Measurements from ENCODE around the gene FBXO17.

Gene FBXO17

GRCh38 chr19:38912600-38913514 is 62.7 kb downstream of the FBXO17 start:
- no peak for DNase-seq

DNA sequence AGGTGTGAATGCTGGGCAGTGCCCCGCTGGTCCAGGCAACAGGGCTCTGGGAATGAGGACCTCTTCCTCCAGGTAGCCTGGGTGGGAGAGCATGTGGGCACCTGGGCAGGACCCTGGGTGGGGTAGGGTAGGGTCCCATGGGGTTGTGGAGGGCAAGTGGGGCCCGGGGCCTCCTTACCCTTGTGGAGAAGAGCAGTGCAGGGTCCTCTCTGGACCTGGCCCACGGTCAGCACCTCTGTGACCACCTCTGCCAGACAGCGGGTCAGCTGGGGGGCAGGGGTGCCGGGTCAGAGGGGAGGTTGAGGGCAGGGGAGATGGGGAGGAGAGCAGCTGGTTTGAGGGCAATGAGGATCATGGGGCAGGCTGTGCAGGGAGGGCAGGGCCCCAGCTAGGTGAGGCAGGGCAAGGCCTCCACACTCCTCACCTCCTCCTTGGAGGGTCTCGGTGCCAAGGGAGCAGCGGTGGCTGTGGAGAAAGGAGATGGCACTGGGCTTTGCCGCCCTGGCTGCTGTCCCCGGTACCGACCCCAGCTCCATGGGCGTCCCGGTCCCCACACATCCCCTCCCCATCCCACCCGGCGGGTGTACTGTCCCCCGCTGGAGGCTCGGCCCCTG is 64.0 kb downstream of the FBXO17 start:
- DNase-seq, result no peak

GRCh38 chr19:38910488-38910887 is 65.1 kb downstream of the FBXO17 start:
- DNase-seq, result no peak

- DNase-seq, result no peak
Measured at GRCh38 chr19:38908911-38909310, 66.6 kb downstream of the FBXO17 start.

DNA sequence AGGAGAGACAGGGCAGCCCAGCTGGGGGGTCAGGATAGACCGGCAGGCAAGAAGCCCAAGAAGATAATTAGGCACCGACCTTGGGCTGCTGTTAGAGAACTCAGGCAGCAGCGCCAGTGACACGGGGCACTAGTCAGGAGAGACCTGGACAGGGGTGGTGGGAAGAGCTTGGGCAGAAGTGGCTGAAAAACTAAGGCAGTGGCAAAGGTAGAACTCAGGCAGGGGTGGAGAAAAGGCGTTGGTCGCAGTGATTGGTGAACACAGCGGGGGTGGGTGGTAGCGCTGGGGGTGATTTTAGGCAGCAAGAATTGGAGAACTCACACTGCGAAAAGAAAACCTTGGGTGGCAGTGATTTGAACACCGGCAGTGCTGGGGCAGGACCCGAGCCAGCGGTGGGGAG is 67.9 kb downstream of the FBXO17 start:
- no peak for DNase-seq

- DNase-seq, result no peak
Measured at GRCh38 chr19:38907227-38907626, 68.3 kb downstream of the FBXO17 start.

- no peak for DNase-seq
Measured at GRCh38 chr19:38905620-38906019, 69.9 kb downstream of the FBXO17 start.

DNA sequence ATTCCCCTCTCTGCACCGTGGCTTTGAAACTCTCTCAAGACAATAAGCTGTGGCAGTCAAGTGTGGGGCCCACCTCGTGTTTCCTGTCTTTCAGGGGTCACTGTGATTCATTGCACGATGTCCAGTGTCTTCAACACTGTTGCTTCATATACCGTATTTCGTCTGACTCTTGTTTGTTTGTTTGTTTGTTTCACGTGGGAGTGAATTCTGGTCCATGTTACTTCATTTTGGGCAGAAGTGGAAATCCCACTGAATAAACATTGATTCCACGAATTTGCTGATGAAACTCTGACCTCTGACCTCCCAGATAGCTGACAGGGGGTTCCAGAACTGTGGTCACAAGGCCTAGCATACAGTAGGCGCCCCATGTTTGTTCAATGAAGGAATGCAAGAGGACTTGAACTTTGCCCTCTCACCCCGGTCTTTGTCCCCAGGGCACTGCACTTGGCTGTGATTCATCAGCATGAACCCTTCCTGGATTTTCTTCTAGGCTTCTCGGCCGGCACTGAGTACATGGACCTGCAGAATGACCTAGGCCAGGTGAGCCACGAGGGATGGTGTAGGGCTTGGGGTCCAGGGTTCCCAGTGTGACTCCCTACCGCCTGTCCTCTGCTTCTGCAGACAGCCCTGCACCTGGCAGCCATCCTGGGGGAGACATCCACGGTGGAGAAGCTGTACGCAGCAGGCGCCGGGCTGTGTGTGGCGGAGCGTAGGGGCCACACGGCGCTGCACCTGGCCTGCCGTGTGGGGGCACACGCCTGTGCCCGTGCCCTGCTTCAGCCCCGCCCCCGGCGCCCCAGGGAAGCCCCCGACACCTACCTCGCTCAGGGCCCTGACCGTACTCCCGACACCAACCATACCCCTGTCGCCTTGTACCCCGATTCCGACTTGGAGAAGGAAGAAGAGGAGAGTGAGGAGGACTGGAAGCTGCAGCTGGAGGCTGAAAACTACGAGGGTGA is 70.7 kb downstream of the FBXO17 start:
- no peak for DNase-seq

GRCh38 chr19:38901683-38902082 is 73.9 kb downstream of the FBXO17 start:
- no peak for DNase-seq

DNA sequence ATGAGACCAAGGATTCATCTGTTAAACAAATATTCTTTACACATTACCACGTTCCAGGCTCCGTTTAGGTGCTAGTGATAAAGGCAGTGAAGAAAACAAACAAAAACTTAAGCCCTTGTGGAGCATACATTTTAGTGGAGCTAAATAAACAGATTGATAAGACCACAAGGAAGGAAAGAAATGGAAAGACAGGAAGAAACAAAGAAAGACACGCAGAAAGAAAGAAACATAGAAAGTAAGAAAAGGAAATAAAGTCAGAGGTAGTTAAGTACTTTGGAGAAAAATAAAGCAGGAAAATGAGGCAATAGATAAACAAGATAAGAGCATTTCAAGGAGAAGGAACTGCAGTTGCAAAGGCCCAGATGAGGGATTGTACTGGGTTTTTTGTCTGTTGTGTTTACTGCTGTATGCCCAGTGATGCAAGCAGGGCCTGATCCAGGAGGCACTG is 74.8 kb downstream of the FBXO17 start:
- no peak for DNase-seq

DNA sequence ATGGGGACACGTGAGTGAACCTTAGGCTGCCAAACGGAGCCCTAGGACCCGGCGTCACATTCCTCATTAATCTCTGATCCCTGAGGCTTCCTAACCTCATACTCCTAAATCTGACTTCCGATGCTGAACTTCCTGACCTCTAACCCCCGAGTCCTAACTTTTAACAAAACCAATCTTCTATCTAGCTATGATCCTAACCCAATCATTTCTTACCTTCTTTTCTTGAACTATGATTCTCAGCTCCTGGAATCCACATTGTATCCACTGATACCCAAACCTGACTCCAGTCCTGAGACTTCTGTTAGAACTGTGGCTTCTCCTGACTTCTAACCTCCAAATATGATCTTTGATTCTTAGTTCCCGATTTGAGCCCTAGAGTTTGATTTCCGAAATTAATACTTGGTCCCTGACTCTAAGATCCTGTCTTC is 75.3 kb downstream of the FBXO17 start:
- peak; percentile 51 for DNase-seq

DNA sequence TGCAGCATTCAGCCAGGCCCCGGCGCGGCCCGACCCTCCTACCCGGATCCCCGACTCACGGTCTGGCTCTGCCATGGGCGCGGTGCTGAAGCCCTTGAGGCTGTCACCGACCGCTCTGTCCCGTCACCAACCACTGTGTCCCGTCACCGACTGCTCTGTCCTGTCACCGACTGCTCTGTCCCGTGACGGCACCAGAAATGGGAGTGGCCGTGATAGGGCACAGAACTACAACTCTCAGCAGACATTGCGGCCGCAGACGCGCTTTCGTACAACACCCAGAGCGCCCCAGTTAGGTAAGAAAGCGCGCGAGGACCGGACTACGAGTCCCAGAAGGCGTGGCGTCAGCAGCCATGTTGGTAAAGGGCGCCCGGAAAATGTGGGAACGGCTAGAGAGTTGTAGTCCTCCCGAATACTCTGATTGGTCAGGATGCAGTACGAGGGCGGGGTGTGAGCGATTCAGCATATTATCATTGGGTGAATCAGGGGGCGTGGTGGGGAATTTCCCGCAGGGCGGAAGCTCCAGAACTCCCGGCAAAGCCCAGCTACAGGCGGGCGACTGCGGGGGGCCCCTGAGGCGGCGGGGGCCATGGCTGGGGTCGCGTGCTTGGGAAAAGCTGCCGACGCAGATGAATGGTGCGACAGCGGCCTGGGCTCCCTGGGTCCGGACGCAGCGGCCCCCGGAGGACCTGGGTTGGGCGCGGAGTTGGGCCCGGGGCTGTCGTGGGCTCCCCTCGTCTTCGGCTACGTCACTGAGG is 75.9 kb downstream of the FBXO17 start, which contains the start of the genes NFKBIB and SIRT2:
TSS of gene NFKBIB (plus strand) at position 523 of the 755 bp plus-strand sequence. CDS start at position 587, 64 bp downstream.
TSS of gene SIRT2 (minus strand) at position 172 of the 755 bp plus-strand sequence. CDS start at position 75, 97 bp downstream.
- DNase-seq, result peak; percentile 99

GRCh38 chr19:38898788-38899446 is 76.6 kb downstream of the FBXO17 start:
- no peak for DNase-seq

DNA sequence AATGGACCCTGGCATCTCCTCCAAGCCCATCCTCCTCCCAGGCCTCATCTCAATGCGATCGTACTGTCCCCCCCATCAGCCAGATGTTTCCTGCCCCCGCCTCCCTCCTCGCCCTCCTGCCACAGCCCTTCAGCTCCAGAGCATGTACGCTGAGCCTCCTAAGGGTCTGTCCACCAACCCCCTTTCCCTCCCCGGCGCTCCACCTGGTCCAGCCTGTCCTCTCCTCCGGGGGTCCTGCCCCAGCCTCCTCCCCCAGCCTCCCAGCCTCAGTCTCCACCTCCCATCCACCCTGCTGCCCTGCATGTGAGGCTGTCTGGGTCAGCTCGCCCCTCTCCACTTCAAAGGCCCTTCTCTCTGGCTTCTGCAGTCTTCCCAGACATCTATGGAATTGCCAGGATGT is 80.6 kb downstream of the FBXO17 start:
- no peak for DNase-seq

GRCh38 chr19:38893341-38893771 is 82.2 kb downstream of the FBXO17 start:
- no peak for DNase-seq

- DNase-seq, result no peak
Measured at GRCh38 chr19:38892841-38893240, 82.7 kb downstream of the FBXO17 start.

DNA sequence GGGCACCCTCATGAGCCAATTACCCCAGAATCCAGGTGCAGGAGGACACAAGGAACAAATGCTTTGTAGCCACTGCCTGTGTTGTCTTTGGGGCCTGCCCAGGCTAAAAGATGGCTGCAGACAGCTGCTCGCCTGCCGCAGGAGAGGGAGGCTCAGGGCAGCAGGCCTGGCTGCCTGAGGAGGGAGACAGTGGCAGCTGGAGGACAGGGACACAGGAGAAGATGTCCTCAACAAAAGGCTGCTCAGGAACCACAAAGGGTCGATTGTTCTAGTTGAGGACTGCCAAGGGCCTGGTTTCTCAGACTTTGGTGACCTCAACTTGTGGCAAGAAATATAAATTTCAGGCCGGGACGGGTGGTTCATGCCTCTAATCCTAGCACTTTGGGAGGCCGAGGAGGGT is 83.8 kb downstream of the FBXO17 start:
- no peak for DNase-seq
